Kidney (tissue), 22 donors: Measurements from ENCODE around the gene HMHB1. TPM values are rescaled to one million over a fixed set of nuclear protein-coding genes. Genes with fewer than 3 reads are reported as not detected.

Source experiments
- DNase-seq, 5 donors: peaks; one replicate each; pipeline ENCODE4 v3.0.0-alpha.2; 2013 to 2020
- FAIRE-seq: peaks from 2 replicates; lab custom pipeline; 2012; peaks lifted over from hg19 to GRCh38; lab: Jason Lieb, UNC
- H3K27ac ChIP-seq, 2 donors: one replicate each; pipeline ENCODE4 v1.7.0; 2013; ENCODE audit warnings: low read depth in 2 of 2, low read length in 2 of 2, inconsistent platforms in 1 of 2
- H3K27me3 ChIP-seq: one replicate; pipeline ENCODE4 v1.7.1; 2013; ENCODE audit warnings: low read length, inconsistent platforms; ENCODE audit not compliant: control insufficient read depth, insufficient read depth
- H3K36me3 ChIP-seq, 3 donors: one replicate each; pipeline versions ENCODE4 v1.7.0 to v1.7.1; 2013; ENCODE audit warnings: low read length in 3 of 3, control low read depth in 1 of 3, inconsistent platforms in 1 of 3; ENCODE audit not compliant: insufficient read depth in 3 of 3, control insufficient read depth in 2 of 3
- H3K4me1 ChIP-seq, 3 donors: one replicate each; pipeline versions ENCODE4 v1.7.0 to v1.7.1; 2013; ENCODE audit warnings: low read length in 3 of 3, inconsistent platforms in 1 of 3, low read depth in 1 of 3; ENCODE audit not compliant: control insufficient read depth in 2 of 3, insufficient read depth in 2 of 3
- H3K4me3 ChIP-seq, 3 donors: one replicate each; pipeline versions ENCODE4 v1.7.0 to v1.8.1; 2013; ENCODE audit warnings: low read length in 3 of 3, control low read depth in 1 of 3, inconsistent platforms in 1 of 3
- H3K9ac ChIP-seq, 3 donors: one replicate each; pipeline versions ENCODE4 v1.7.0 to v1.7.1; 2013; ENCODE audit warnings: low read length in 3 of 3, control low read depth in 1 of 3, inconsistent platforms in 1 of 3
- H3K9me3 ChIP-seq, 3 donors: one replicate each; pipeline versions ENCODE4 v1.7.0 to v1.7.1; 2013; ENCODE audit warnings: low read length in 3 of 3, control low read depth in 1 of 3, inconsistent platforms in 1 of 3; ENCODE audit not compliant: control insufficient read depth in 2 of 3, insufficient read depth in 1 of 3
- CTCF ChIP-seq: IDR thresholded peaks from 3 replicates; pipeline ENCODE4 v1.5.1; 2012; ENCODE audit warnings: mild to moderate bottlenecking, moderate library complexity, borderline replicate concordance; ENCODE audit not compliant: insufficient read depth; ENCODE audit errors: extremely low read depth
- intact Hi-C: fragments of 100-400 bp; cut with DNase I; formaldehyde crosslinking; loops from one replicate; pipeline ENCODE4 v1.11.1; 2022
- long read RNA-seq, 10 donors: library from polyadenylated mRNA in 1 of 10; unstranded in 1 of 10; transcript quantifications; one replicate each; pipeline ENCODE4 v2.0.0 and lab custom pipeline, GENCODE V29; 2021 to 2026
- polyA plus RNA-seq: library from polyadenylated mRNA; stranded (reverse); fragments of 350-450 nt; fragmentation: Illumina TruSeq; extraction: RNeasy Lipid Tissue Mini Kit (QIAGEN cat#74804); gene quantifications from one replicate; pipeline ENCODE4 v1.2.3, GENCODE V29; 2014; ENCODE audit warnings: low read depth, low replicate concordance; ENCODE audit not compliant: insufficient read depth
- total RNA-seq: library from RNA; stranded (reverse); fragmentation: NEBNext Ultra II Directional; extraction: Animal tissue kit (Norgen Biotek cat#: 25700); gene quantifications from one replicate; pipeline ENCODE4 v1.2.1, GENCODE V29; 2021
- donor health status: control.
- donor health status: control.
- donor health status: control.
- donor health status: control.
- donor health status: control.
- donor health status: DM: yes; HTN: yes; CAD: no.
- donor health status: Normal renal cell carcinoma (clear cell type).

HMHB1 gene
- total RNA-seq (not detected), polyA plus RNA-seq (not detected)
- long read RNA-seq, donor 1: 0 reads
- long read RNA-seq, donor 2: 0 reads
- long read RNA-seq, donor 3: 0 reads
- long read RNA-seq, donor 4: 0 reads
- long read RNA-seq, donor 5: 0 reads
- long read RNA-seq, donor 6: 0 reads
- long read RNA-seq, donor 7: 0 reads
- long read RNA-seq, donor 8: 0 reads
- long read RNA-seq, donor 9: 0 reads
- long read RNA-seq, donor 10: 0 reads

DNA sequence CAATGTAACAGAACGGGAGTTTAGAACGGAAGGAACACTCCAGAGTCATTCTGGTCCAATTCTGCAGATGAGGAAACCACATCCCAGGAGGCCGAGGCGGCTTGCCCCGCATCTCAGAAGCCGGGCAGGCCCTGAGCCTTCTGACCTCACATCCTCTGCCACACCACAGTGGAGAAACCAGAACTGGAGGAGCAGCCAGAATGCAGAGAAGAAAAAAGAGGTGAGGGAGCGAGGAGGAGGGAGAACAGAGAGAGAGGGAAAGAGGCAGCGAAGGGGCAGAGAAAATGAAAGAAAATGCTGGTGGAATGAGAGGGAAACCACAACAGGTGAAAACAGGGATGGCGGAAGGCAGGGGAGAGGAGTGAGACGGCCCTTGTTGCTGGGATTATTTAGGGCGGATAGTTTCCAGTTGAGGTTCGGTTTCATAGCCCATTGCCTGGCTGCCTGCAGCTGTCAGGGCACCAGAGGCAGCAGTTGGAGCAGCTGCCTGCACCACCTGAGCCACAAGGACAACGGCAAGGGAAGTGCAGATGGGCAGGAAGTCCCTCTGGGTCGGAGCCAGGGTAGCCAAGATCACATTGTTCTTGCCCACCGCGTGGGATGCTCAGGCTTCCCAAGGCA, at the start of gene HMHB1:
HMHB1 (plus strand) TSS at position 77 of the 621 bp plus-strand sequence.
- FAIRE-seq (no peak), DNase-seq (peak in 1 of 5 donors; percentile 50)
- Histone ChIP-seq H3K27me3 (no peaks in the 10 kb centered on the region), H3K36me3 (no peaks in the 10 kb centered on the region), H3K4me1 (no peaks in the 10 kb centered on the region), H3K4me3 (no peak within 1 kb of the TSS), H3K9me3 (no peaks in the 10 kb centered on the region), H3K9ac (no peak within 1 kb of the TSS), H3K27ac (no peak within 1 kb of the TSS)
- intact Hi-C loops: no loop called here
- TF ChIP-seq CTCF: no peak

GRCh38 chr5:143762636-143763220, 49.2 kb upstream of the HMHB1 start:
- Histone ChIP-seq H3K27me3 (no peaks in the 10 kb centered on the region), H3K9ac (no peak overlapping the region), H3K36me3 (no peaks in the 10 kb centered on the region), H3K4me3 (no peak overlapping the region), H3K4me1 (no peaks in the 10 kb centered on the region), H3K9me3 (no peaks in the 10 kb centered on the region), H3K27ac (no peak overlapping the region)
- intact Hi-C loops: no loop called here
- no peak for FAIRE-seq
- DNase-seq: no peak
- no peak for TF ChIP-seq CTCF

GRCh38 chr5:143767162-143767561, 44.8 kb upstream of the HMHB1 start:
- H3K4me3 ChIP-seq: no peak overlapping the region
- intact Hi-C loops: no loop called here
- no peak for TF ChIP-seq CTCF

More at GRCh38 chr5:143767162-143767561, 44.8 kb upstream of the HMHB1 start:
- H3K9ac ChIP-seq: no peak overlapping the region
- H3K4me1 ChIP-seq: no peaks in the 10 kb centered on the region
- no peaks in the 10 kb centered on the region for H3K9me3 ChIP-seq
- no peak for FAIRE-seq
- H3K27me3 ChIP-seq: no peaks in the 10 kb centered on the region
- no peaks in the 10 kb centered on the region for H3K36me3 ChIP-seq
- no peak overlapping the region for H3K27ac ChIP-seq
- DNase-seq: no peak
